ENCODE measurements around the gene SALL1. TPM values are rescaled to one million over a fixed set of nuclear protein-coding genes. Genes with fewer than 3 reads are reported as not detected.
A peak's percentile ranks its signal among the peaks of the same experiment; 100 is the strongest.

Gene SALL1
- total and polyA plus RNA-seq, 2 of the 13 experiments (the other 11 are each of a cell fraction or from before 2014, with no cell fraction given): 6.6 to 12.3 TPM

- TF ChIP-seq, protein P1, sequence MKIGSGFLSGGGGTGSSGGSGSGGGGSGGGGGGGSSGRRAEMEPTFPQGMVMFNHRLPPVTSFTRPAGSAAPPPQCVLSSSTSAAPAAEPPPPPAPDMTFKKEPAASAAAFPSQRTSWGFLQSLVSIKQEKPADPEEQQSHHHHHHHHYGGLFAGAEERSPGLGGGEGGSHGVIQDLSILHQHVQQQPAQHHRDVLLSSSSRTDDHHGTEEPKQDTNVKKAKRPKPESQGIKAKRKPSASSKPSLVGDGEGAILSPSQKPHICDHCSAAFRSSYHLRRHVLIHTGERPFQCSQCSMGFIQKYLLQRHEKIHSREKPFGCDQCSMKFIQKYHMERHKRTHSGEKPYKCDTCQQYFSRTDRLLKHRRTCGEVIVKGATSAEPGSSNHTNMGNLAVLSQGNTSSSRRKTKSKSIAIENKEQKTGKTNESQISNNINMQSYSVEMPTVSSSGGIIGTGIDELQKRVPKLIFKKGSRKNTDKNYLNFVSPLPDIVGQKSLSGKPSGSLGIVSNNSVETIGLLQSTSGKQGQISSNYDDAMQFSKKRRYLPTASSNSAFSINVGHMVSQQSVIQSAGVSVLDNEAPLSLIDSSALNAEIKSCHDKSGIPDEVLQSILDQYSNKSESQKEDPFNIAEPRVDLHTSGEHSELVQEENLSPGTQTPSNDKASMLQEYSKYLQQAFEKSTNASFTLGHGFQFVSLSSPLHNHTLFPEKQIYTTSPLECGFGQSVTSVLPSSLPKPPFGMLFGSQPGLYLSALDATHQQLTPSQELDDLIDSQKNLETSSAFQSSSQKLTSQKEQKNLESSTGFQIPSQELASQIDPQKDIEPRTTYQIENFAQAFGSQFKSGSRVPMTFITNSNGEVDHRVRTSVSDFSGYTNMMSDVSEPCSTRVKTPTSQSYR (CRISPR knock-in tag; IDR thresholded peaks at IDR 0.05; ENCODE audit: borderline replicate concordance): peak; percentile 47; the same call in 1 of the 2 replicates
- TF ChIP-seq ZNF253 (CRISPR knock-in tag; IDR thresholded peaks at IDR 0.05; ENCODE audit: borderline replicate concordance) (no peak), ZNF746 (CRISPR knock-in tag; IDR thresholded peaks at IDR 0.05) (peak; percentile 23; the same call in 1 of the 2 replicates), RCOR2 (CRISPR knock-in tag; IDR thresholded peaks at IDR 0.05) (no peak), FOXA3 (CRISPR knock-in tag; IDR thresholded peaks at IDR 0.05) (no peak), SAP130 (CRISPR knock-in tag; IDR thresholded peaks at IDR 0.05; ENCODE audit: low read depth) (peak; percentile 15; the same call in 1 of the 2 replicates), ZBTB7A (CRISPR knock-in tag; IDR thresholded peaks at IDR 0.05) (no peak), ZNF691 (CRISPR knock-in tag; IDR thresholded peaks at IDR 0.05; ENCODE audit: borderline replicate concordance, low read depth) (no peak), FOXO4 (CRISPR knock-in tag; conservative IDR thresholded peaks at IDR 0.05) (no peak), NFKB2 (CRISPR knock-in tag; IDR thresholded peaks at IDR 0.05; ENCODE audit: borderline replicate concordance) (peak; percentile 53; the same call in 1 of the 2 replicates), CBX2 (IDR thresholded peaks at IDR 0.05; ENCODE audit: low read depth, low read length) (no peak), CBX2 (CRISPR knock-in tag; IDR thresholded peaks at IDR 0.05; ENCODE audit: low read depth) (no peak), AGO1 (IDR thresholded peaks at IDR 0.05; ENCODE audit: low read depth, low read length, poor library complexity, severe bottlenecking) (no peak), THRA (CRISPR knock-in tag; IDR thresholded peaks at IDR 0.05; ENCODE audit: borderline replicate concordance) (no peak), EEA1 (CRISPR knock-in tag; IDR thresholded peaks at IDR 0.05; ENCODE audit: borderline replicate concordance) (no peak), SP2 (CRISPR knock-in tag; IDR thresholded peaks at IDR 0.05) (peak; percentile 69), NR2F6 (IDR thresholded peaks at IDR 0.05) (no peak), NR2F6 (CRISPR knock-in tag; IDR thresholded peaks at IDR 0.05) (no peak)
- TF ChIP-seq, protein P2, sequence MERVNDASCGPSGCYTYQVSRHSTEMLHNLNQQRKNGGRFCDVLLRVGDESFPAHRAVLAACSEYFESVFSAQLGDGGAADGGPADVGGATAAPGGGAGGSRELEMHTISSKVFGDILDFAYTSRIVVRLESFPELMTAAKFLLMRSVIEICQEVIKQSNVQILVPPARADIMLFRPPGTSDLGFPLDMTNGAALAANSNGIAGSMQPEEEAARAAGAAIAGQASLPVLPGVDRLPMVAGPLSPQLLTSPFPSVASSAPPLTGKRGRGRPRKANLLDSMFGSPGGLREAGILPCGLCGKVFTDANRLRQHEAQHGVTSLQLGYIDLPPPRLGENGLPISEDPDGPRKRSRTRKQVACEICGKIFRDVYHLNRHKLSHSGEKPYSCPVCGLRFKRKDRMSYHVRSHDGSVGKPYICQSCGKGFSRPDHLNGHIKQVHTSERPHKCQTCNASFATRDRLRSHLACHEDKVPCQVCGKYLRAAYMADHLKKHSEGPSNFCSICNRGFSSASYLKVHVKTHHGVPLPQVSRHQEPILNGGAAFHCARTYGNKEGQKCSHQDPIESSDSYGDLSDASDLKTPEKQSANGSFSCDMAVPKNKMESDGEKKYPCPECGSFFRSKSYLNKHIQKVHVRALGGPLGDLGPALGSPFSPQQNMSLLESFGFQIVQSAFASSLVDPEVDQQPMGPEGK (CRISPR knock-in tag; IDR thresholded peaks at IDR 0.05): peak; percentile 84
- TF ChIP-seq, protein P3, sequence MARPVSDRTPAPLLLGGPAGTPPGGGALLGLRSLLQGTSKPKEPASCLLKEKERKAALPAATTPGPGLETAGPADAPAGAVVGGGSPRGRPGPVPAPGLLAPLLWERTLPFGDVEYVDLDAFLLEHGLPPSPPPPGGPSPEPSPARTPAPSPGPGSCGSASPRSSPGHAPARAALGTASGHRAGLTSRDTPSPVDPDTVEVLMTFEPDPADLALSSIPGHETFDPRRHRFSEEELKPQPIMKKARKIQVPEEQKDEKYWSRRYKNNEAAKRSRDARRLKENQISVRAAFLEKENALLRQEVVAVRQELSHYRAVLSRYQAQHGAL (CRISPR knock-in tag; IDR thresholded peaks at IDR 0.05; ENCODE audit: not compliant biosample characterization): no peak
Observed at GRCh38 chr16:51151435-51151960, 428 bp upstream of the SALL1 start (continued).

Data from HepG2 (cell line).